HG02840 (cell line): ENCODE measurements around the gene GABBR2.

Experiments
- ATAC-seq: cut with Tn5 transposase; IDR thresholded peaks from one replicate; pipeline ENCODE4 v1.9.1; 2021; ENCODE audit warnings: mild to moderate bottlenecking, moderate library complexity, moderate number of reproducible peaks; ENCODE audit not compliant: unreplicated experiment, low FRiP score

Gene GABBR2

DNA sequence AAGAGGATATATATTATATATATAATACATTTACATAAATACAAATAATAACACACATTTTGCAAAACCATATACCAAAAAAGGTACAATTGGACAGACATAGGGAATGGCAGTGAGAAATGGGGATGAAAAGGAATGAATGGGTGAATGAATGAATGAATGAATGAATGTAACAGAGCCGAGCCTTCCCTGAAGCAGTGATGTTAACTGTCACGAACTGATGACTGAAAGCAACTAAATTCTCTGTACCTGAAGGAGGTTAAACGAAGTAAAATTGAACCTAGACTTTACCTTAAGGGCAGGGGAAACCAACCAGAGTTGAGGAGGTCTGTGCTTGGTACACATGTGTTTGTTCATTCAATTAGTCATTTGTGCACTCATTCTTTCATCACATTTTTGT, 283.7 kb downstream of the GABBR2 start:
- ATAC-seq, result no peak

DNA sequence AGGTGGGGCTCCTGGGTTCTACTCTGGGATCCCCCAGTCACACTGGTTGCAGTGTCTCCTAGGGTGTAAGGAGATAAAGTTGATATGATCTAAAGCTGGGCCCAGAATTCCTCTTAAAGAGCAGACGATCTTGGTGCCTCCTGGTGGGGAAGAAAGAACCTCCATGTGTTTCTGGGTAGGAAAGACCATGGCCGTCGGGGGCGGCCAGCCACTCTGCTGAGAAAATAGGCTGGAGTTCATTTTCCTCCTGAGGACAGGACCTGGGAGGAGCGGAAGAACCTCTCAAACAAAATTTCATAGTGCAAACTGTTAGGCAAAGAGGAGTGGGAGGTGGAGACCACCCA, 289.5 kb downstream of the GABBR2 start:
- ATAC-seq, result no peak

DNA sequence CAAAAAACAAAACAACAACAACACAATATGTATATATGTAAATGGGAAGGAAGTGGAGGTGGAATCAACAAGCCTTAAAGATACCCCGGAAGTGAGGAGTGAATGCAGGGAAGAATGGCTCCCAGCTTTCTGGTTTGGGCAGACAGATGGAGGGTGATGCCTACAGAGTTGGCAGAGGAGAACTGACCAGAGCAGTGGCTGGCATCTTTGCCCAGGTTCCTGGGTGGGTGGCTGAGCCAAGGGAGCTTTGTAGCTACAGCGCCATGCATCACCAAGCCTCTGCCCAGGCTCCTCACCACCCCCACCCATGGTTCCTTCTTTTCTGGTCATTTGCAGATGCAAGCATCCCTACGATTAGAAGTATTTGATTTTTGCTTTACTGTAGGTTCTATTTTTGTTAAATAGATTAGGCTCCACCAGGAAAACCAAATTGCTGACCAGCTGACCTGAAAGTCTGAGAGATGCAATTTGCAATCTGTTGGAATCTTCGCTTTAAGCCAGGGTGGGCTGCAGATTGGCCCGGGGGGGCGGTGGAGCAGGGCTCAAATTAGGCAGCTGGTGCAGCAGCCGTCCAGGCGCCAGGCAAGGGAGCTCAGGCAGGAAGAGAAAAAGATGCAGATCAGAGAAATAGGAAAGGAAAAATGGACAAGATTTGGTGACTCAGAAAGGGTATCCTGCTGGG, 290.0 kb downstream of the GABBR2 start:
- ATAC-seq, result no peak

DNA sequence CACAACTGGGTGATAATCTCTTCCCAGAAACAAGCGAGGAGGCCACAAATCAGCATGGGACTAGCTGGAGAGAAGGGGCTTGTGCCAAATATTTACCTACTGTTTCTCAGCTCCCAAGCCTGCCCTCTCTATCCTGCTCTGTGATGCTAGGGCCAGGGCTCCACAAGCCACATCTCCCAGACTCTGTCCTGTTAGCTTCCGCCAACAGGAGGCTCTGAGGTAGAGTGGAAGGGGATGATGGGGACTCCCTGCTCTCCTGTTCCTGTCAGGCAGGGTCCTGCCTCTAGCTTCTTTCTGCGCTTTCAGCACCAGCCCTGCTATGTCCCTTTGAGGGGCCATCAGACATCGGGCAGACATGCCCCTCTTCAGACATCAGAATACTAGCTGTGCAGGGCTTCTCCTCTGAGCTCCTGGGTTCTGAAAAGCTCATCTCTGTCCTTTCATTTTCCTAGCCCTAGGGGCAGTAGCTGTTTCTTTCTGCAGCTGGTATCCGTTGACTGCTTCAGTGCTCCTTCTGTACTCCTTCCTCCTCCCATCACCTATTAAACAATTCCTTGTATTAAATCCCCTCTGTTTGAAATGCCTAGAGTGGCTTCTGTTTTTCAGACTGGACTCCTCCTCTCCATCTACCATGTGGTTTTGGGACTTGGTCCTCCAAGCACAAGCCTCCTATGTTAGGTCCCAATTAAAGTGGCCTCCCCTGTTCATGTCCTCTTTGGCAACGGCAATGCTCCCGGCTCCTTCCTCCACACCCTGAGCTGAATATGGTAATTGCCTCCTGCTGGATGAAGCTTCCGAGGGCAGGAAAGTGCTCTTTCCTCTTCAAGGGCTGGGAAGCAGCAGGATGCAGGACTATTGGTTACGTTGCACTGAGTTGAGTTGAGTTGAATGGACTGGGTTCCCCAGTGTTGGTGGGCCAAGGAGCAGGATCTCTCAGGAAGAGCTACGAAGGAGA, 292.2 kb downstream of the GABBR2 start:
- no peak for ATAC-seq

DNA sequence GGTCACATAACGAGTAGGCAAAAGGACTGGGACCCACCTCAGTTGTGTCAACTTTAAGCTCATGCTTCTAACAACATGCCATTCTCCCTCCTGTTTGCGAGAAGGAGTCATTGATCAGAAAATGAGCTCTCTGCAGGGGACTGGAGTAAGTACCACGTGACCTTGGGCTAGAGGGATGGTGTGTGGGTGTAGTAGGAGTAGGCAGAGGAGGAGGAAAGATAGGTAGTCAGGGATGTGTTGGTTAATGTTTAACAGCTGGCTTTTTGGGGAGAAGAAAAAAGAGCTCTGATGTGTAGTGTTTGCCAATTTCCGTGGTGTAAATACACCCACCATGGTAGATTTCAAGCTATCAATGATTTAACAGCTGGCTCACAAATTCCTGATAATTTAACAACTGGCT, 293.0 kb downstream of the GABBR2 start:
- no peak for ATAC-seq

DNA sequence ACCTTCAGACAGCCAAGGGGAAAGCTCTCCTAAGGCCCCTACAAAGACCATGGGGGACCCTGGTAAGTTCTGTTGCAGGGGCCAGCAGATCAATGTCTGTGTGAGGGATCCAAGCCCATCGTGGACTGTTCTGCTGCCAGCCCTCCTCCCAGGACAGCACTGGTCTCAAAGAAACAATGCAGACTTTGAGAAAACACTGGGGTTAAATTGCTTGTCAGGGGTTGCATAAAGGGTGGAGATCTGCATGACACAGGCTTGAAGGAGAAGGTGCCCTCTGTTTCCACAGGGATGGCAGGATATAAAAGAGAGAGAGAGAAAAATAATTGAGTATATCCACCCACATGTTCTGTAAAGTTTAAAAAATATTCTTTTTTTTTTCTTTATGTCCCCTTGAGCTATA, 295.7 kb downstream of the GABBR2 start:
- no peak for ATAC-seq

DNA sequence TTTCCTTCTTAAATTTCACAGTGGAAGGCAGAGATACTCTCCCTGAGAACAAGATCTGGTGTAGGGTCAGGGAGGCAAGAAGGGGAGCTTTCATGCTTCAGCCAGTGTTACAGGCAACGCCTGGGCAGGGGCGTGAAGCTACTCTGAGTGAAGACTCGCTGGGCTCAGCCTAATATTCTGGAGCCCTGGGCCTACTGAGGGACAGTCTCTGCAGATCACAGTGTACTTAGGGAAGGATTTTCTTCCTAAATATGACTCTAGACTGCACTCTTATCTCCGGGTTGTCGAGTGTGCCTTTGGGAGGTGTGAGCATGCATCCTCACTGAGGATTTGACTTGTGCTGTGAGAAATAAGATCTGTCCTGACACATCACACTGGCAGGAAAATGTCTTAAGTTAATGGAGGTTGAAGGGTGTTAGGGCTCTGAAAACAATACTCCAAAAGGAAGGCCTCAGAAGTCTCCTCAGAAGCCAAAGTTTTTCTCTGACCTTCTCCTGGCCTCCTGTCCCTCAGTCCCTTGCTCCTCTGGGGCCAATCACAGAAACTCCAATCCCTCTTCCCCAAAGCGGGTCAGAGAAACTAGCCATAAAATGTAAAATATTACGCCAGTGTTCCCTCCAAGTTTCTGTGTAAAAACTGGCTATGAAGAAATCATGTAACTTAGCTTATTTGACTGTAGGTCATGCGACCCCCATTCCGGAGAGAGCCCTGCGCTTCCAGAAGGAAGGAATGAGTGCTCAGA, 296.5 kb downstream of the GABBR2 start:
- no peak for ATAC-seq

DNA sequence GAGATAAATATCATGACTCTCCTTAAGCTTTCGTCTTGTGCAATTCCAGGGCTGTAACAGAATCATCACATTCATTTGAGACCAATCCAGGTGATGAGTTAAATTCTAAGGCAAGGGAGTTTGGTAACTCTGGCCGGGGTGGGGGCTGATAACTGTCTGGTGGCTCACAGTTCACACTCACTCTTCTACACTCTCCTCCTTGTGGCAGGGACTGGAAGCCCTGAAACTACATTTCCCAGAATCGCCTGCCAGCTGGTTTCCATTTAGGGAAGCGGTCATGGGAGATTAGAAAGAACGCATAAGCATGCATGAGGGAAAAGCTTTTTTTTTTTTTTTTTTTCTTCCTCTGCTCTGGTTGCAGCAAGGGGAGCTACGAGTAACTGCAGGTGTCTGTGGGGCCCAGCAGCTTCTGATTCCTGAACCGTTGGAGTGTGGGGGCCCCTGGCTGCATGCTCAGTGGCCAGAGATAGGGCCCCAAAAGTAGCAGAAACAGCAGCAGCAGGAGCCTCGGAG, 298.5 kb downstream of the GABBR2 start:
- ATAC-seq, result no peak

DNA sequence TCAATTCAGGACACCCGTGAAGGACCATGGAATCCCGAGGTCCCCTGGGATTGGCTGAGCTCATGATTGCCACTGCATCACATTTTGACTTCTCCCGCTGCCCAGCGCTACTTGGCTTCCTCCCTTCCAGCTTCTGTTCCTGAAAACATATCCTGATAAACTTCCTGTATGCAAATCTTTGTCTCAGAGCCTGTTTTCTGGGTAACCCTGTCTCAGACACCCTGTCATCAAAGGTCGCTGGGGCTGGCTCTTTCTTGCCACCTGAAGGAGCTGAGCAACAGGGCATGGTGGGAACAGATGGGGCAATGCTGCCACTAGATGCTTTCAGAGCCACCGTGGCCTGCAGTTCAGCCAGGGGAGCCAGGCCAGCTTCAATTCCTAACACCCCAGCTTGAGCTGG, 299.0 kb downstream of the GABBR2 start:
- ATAC-seq, result no peak

DNA sequence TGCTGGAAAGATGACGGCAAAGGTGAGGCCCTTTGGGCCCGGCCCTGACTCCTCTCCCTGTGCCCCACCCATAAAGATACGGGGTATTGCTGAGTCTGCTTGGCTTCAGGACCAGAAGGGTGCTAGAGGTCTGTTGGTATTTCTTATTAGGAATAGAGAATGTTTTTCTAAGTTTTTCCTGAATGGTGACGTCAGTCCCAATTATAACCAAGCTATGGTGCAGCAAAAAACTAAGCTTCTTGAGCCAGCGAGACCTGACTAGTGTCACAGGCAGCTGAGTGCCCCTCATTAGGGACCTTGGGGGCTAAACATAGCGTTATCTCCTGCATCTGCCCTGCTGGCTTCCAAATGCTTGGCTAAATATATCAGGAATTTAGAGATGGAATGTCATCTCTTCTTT, 302.3 kb downstream of the GABBR2 start:
- ATAC-seq, result no peak

DNA sequence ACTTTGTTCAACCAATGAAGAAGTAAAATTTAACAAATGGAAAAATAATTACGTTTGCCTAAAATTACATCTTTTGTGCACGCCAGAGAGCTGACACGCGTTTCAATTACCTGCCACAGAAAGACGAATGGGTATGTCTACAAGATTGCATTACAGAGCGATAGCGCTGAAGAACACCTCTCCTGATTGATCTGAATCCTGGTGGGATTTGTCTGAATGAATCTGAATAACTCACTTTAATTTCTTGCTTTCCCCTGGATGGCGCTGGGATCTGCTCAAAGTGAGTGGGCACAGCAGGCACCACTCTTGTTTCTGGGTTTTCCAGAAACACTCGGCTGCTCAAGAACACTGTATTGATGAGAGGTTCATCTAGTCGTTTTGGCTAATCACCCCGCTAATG, 304.5 kb downstream of the GABBR2 start:
- ATAC-seq, result no peak

DNA sequence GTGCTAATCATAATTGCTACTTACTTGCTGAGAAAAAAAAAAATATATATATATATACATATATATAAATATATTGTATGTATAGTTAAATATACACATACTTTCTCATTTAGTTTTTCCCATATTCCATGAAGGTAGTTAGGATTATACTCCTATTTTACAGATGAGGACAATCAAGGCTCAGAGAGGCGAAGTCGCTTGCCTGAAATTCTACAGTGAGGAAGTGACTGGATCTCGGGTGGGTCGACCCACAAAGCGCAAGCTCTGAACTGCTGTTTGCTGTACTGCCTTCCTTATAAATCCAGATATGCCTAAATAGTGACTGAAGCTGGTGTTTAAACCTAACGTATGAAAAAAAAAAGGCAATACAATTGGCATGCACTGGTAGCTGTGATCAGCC, 305.0 kb downstream of the GABBR2 start:
- ATAC-seq, result no peak

DNA sequence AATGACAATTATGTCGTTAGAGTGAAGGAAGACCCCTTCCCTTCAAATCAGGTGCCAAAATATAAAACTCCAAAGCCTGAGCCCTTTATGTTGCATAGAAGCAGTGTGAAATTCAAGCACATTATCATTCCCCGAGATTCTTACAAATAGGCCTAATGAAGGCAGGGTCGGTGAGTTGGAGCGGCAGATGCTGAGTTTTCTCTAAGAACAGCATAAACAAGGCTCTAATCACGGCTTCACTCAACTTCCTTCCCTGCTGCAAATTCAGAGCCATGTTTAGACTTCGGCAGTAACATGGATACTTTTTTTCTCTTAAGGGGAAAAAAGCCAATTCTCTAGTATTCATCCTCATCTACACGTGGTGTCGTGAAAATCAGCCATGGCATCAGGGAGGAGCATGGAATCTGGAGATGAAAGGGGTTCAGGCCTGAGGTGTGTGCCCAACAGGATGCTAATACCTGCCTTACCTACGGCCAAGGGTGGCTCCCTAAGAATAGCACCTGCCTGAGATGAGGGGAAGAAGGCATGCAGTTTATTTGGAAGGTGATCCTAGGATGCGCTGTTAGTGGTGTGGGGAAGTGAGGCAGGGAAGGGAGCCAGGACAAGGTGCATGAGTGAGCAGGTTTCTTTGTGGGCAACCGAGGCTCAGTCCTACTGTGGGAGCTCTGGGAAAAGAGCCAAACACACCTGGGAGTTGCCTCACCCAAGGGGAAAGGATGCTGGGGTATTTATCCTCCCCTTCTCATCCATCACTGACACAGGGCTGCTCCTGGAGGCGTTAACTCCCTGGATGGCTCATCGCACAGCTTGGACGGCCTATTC, 306.5 kb downstream of the GABBR2 start:
- ATAC-seq, result no peak

DNA sequence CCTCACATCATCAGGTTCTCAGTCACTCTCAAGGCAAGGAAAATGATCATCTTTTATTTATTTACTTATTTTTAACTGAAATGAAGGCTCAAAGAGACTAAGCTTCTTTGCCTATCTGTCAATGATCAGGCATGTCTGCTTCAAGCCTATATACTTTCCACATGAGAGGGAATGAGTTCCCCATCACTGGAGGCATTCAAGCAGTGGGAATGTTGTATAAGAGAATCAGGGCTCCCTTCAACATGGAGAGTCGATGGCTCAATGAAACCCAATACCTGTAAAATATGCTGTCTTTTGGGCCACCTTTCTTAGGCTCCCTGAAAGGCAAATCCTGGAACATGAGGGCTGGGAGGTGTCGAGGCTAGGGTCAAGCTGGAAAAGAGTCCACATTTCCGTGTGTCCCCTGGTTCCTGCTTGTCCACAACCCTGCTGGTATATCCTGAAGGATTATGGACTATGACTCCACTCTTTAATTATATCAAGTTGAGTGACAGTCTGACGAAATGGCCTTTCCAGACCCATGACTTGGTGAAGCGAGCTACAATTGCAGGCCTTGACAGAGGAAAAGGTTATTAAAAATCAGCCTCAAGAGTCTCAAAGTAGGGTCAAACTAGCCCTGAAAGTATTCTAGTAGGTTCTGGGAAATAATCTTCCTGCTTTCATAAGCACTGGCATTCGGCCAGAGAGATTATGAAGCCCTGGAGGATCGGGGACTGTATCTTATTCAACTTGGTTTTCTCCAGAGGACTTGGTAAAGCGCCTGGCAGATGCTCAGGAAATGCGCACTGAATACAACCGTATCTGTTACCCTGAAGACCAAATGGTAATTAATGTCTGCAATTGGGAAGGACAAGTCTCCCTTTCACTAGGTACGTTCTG, 307.4 kb downstream of the GABBR2 start:
- no peak for ATAC-seq

DNA sequence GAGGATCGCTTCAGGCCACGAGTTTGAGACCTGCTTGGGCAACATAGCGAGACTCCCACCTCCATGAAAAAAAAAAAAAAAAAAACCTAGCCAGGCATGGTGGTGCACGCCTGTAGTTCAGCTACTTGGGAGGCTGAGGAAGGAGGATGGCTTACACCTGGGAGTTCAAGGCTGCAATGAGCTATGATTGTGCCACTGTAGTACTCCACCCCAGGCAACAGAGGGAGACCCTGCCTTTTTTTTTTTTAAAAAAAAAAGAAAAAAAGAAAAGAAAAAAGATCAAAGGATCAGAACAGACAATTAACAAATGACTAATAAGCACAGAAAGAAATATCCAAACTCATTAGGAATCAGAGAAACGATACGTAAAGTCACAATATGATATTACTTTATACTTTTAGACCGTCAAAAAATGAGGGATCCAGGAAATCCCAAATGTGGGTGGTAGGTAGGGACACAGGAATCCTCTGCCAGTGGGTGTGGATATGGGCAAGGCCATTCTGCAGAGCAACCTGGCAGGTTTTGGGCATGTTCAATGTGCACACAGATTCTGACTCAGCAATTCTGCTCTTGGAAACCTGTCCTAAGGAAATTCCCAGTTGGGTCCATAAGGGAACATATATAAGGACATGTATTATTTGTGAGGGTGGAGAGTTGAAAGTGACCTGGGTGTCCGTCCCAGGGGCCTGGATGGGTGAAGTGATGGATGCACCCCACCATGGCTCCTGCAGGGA, 308.6 kb downstream of the GABBR2 start:
- ATAC-seq, result no peak

DNA sequence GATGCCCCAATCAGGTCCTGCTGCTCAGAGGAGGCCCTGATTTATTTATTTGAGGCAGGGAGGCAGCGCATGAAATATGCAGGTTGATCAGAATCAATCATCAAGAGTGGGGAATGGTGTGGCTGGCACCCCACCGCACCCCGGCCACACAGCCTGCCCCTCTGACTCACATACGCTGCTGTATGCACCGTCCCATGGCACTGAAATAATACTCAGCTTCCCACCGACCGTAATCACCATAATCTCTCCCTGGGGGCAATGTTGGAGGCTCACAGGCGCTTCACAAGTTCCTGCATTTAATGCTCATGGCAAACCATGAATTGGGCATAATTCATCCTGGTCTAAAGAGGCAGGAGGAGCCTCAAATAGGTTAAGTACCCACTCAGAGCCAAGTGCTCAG, 312.1 kb downstream of the GABBR2 start:
- ATAC-seq, result no peak

DNA sequence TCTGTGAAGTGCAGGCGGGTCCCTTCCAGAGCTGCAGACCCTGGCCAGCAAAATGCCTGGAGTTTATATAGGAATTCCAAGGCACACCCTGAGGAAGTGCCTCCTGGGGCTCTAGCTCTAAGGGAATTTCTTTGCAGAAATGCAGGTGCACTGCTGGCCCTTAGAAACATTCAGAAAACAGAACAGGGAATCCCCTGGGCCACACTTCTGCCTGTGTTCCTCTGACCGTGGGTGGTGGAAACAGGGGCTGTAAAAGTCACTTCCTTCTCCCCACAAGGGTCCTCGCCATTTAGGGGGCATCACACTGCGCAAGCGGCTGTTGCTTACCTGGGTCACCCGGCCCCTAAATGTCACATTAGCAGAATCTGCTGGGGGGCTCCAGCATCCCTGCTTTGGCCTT, 312.5 kb downstream of the GABBR2 start:
- no peak for ATAC-seq

DNA sequence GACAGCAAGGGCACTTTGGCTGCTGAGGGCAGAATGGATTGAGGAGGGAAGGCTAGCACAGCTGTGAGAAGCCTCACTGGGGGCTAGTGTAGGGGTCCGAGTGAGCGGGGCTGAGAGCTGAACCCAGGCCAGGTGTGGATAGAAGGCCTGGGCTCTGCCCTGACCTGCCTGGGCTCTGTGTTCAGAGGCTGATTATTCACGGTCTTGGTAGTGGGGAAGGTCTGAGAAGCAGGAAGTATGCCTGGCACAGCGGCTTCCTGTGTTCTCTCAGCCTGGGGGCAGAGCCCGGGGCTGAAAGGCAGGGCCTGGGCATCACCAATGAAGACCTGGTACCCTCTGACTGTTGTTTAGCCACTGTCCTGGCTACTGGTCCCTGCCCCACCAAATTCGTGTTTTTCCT, 316.9 kb downstream of the GABBR2 start:
- ATAC-seq, result no peak

DNA sequence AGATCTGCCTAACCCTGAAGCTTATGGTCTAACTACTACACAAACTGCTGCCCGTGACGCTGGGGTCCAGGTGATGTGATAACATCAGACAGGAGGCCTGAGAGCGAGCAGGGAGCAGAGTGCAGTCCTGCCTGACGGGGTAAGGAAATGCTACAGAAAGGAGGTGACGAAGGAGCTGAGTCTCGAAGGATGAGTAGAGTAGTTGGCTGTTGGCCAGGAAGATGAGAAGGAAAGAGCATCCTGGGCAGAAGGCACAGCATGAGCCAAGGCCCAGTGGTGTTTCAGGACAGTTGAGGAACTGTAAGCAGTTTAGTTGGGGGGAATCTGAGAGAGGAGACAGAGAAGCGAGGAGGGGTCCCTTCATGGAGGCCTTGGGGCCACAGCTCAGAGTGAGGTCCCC, 317.3 kb downstream of the GABBR2 start:
- ATAC-seq, result no peak
